Hepatocyte (in vitro differentiated cells): ENCODE data around the gene SPSB1. TPM values are rescaled to one million over a fixed set of nuclear protein-coding genes. Genes with fewer than 3 reads are reported as not detected.

ENCODE experiments used
- DNase-seq: peaks from one replicate; pipeline ENCODE4 v3.0.0-alpha.2; 2016; ENCODE audit warnings: low spot score
- H2AFZ ChIP-seq: fragments of 200-600 bp; sonication (generic); 2 replicates; pipeline ENCODE4 v1.6.0; 2016; ENCODE audit warnings: antibody characterized with exemption, mild to moderate bottlenecking
- H3K27ac ChIP-seq: fragments of 200-600 bp; sonication (generic); 2 replicates; pipeline ENCODE4 v1.5.1; 2016; ENCODE audit warnings: mild to moderate bottlenecking
- H3K27me3 ChIP-seq: fragments of 200-600 bp; sonication (generic); 2 replicates; pipeline ENCODE4 v1.6.1; 2016
- H3K36me3 ChIP-seq: fragments of 200-600 bp; sonication (generic); replicated peaks from 2 replicates; pipeline ENCODE4 v1.5.1; 2016; ENCODE audit warnings: low read depth; ENCODE audit not compliant: insufficient read depth
- H3K4me1 ChIP-seq: fragments of 200-600 bp; sonication (generic); 2 replicates; pipeline ENCODE4 v1.5.1; 2016; ENCODE audit warnings: mild to moderate bottlenecking, moderate library complexity; ENCODE audit not compliant: insufficient read depth
- H3K4me2 ChIP-seq: fragments of 200-600 bp; sonication (generic); 2 replicates; pipeline ENCODE4 v1.6.0; 2016
- H3K4me3 ChIP-seq: fragments of 200-600 bp; sonication (generic); 2 replicates; pipeline ENCODE4 v1.5.1; 2016; ENCODE audit warnings: mild to moderate bottlenecking
- H3K79me2 ChIP-seq: fragments of 200-600 bp; sonication (generic); 2 replicates; pipeline ENCODE4 v1.6.0; 2017; ENCODE audit warnings: mild to moderate bottlenecking
- H3K9me2 ChIP-seq: fragments of 200-600 bp; sonication (generic); replicated peaks from 2 replicates; pipeline ENCODE4 v1.6.0; 2017; ENCODE audit warnings: mild to moderate bottlenecking; ENCODE audit not compliant: insufficient read depth
- H3K9me3 ChIP-seq: fragments of 200-600 bp; sonication (generic); 2 replicates; pipeline ENCODE4 v1.5.1; 2016; ENCODE audit warnings: low read depth, mild to moderate bottlenecking
- H4K20me1 ChIP-seq: fragments of 200-600 bp; sonication (generic); 2 replicates; pipeline ENCODE4 v1.6.0; 2016; ENCODE audit warnings: mild to moderate bottlenecking; ENCODE audit not compliant: insufficient read depth, poor library complexity, severe bottlenecking
- CTCF ChIP-seq: fragments of 200-600 bp; sonication (generic); IDR thresholded peaks from 2 replicates; pipeline ENCODE4 v1.5.1; 2016; ENCODE audit warnings: antibody characterized with exemption, mild to moderate bottlenecking; ENCODE audit not compliant: poor library complexity
- EZH2 ChIP-seq: fragments of 200-600 bp; sonication (generic); IDR thresholded peaks from 2 replicates; pipeline ENCODE4 v1.6.1; 2016; ENCODE audit warnings: antibody characterized with exemption, mild to moderate bottlenecking, borderline replicate concordance
- EZH2phosphoT487 ChIP-seq: fragments of 200-600 bp; sonication (generic); IDR thresholded peaks from one replicate; pipeline ENCODE4 v1.6.1; 2018; ENCODE audit warnings: antibody characterized with exemption, mild to moderate bottlenecking, low read depth, moderate library complexity; ENCODE audit not compliant: unreplicated experiment, severe bottlenecking
- WGBS: methylation state at CpG from one replicate; pipeline ENCODE4 v1.1.6; 2016; ENCODE audit warnings: low lambda C conversion rate; ENCODE audit errors: missing lambda C conversion rate; 5-methylcytosine and 5-hydroxymethylcytosine counted together
- polyA plus RNA-seq: library from polyadenylated mRNA; unstranded; fragments of >200 nt; fragmentation: Nextera tagmentation; extraction: Ambion mirVana; gene quantifications from 2 replicates; pipeline ENCODE4 v1.2.1, GENCODE V29; 2016
- total RNA-seq: library from RNA; depleted of rRNA; stranded (reverse); fragments of >200 nt; gene quantifications from 2 replicates; pipeline ENCODE4 v1.2.3, GENCODE V29; 2014

SPSB1 gene
- total and polyA plus RNA-seq, 2 experiments from 2014 or later = 61.3 to 102 TPM

GRCh38 chr1:9399510-9400424 lies 107.1 kb downstream of the SPSB1 start:
- no peaks in the 10 kb centered on the region for H3K36me3 ChIP-seq
- H3K27me3 ChIP-seq = no peaks in the 10 kb centered on the region
- peak; percentile 51 for DNase-seq
- WGBS = 58% methylated on average over 21 of the region's 21 CpGs
- H3K9me3 ChIP-seq = no peaks in the 10 kb centered on the region
- no peak overlapping the region for H2AFZ ChIP-seq
- peaks cover 35% of the 10 kb centered on the region for H3K4me1 ChIP-seq
- peak overlapping the region; percentile 2 for H3K4me2 ChIP-seq
- TF ChIP-seq EZH2 (no peak), CTCF (no peak), EZH2phosphoT487 (no peak)
- H3K9me2 ChIP-seq = no peaks in the 10 kb centered on the region
- H4K20me1 ChIP-seq = no peaks in the 10 kb centered on the region
- no peaks in the 10 kb centered on the region for H3K79me2 ChIP-seq
- H3K27ac ChIP-seq = peak overlapping the region; percentile 51
- no peak overlapping the region for H3K4me3 ChIP-seq

- Histone ChIP-seq H3K79me2 (no peaks in the 10 kb centered on the region), H3K27ac (peak overlapping the region; percentile 51), H2AFZ (no peak overlapping the region), H3K4me3 (no peak overlapping the region), H3K4me2 (peak overlapping the region; percentile 2), H3K36me3 (no peaks in the 10 kb centered on the region), H3K9me3 (no peaks in the 10 kb centered on the region), H3K4me1 (peaks cover 35% of the 10 kb centered on the region), H4K20me1 (no peaks in the 10 kb centered on the region), H3K27me3 (no peaks in the 10 kb centered on the region), H3K9me2 (no peaks in the 10 kb centered on the region)
- no peak for DNase-seq
- WGBS = 75% methylated on average over 13 of the region's 13 CpGs
- no peak for TF ChIP-seq EZH2phosphoT487
- no peak for TF ChIP-seq CTCF
- TF ChIP-seq EZH2 = no peak
These were observed 107.9 kb downstream of the SPSB1 start for GRCh38 chr1:9400425-9401079.

- Histone ChIP-seq H3K27me3 (no peaks in the 10 kb centered on the region), H3K36me3 (no peaks in the 10 kb centered on the region), H3K4me2 (no peak overlapping the region), H3K27ac (peak overlapping the region; percentile 76), H3K9me3 (no peaks in the 10 kb centered on the region), H3K4me1 (peaks cover 35% of the 10 kb centered on the region), H3K79me2 (no peaks in the 10 kb centered on the region), H3K4me3 (no peak overlapping the region), H2AFZ (no peak overlapping the region), H3K9me2 (no peaks in the 10 kb centered on the region), H4K20me1 (no peaks in the 10 kb centered on the region)
- 92% methylated on average over 15 of the region's 15 CpGs for WGBS
- DNase-seq = no peak
- no peak for TF ChIP-seq EZH2
- no peak for TF ChIP-seq CTCF
- TF ChIP-seq EZH2phosphoT487 = no peak
These were observed 108.4 kb downstream of the SPSB1 start for GRCh38 chr1:9401080-9401453.
